Transverse colon (tissue), 4 donors: ENCODE measurements around the gene ST8SIA1.

Experiments
- POLR2AphosphoS5 ChIP-seq, 3 donors: sonication (generic); formaldehyde crosslinking; IDR thresholded peaks; one replicate each; pipeline ENCODE4 v1.6.1; 2016; ENCODE audit warnings: antibody characterized with exemption in 3 of 3
- TF ChIP-seq, protein P1 (sequence below), 5 experiments: fragments of 200-600 bp in 3 of 5; fragments of 450-650 bp in 2 of 5; sonication (generic) in 3 of 5; IDR thresholded peaks; 1 replicate in 2 of 5; 2 replicates in 3 of 5; pipeline ENCODE4 v1.5.1; 2016 to 2017; ENCODE audit warnings: antibody characterized with exemption in 5 of 5, inconsistent platforms in 3 of 5, mild to moderate bottlenecking in 2 of 5, moderate library complexity in 1 of 5

DNA sequence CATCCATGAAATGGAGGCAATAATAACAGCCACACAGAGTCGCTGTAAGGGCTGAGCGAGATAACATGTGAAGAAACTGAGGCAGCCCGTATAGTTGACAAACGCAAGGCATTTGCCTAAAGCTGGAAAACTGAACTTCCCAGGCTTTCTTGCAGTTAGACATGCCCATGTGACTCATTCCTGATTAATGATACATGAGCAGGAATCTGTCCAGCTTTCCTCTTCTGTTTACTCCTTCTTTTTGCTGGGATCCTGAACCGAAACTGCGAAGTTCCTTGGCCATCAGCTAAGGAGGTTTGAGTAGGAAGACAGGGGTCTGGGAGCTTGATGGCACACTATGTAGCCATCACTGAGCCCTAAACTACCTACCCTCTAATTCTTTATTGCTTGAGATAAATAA, 52.2 kb downstream of the ST8SIA1 start:
- TF ChIP-seq, protein P1, sequence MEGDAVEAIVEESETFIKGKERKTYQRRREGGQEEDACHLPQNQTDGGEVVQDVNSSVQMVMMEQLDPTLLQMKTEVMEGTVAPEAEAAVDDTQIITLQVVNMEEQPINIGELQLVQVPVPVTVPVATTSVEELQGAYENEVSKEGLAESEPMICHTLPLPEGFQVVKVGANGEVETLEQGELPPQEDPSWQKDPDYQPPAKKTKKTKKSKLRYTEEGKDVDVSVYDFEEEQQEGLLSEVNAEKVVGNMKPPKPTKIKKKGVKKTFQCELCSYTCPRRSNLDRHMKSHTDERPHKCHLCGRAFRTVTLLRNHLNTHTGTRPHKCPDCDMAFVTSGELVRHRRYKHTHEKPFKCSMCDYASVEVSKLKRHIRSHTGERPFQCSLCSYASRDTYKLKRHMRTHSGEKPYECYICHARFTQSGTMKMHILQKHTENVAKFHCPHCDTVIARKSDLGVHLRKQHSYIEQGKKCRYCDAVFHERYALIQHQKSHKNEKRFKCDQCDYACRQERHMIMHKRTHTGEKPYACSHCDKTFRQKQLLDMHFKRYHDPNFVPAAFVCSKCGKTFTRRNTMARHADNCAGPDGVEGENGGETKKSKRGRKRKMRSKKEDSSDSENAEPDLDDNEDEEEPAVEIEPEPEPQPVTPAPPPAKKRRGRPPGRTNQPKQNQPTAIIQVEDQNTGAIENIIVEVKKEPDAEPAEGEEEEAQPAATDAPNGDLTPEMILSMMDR (IDR thresholded peaks at IDR 0.05), result no peak
- no peak for TF ChIP-seq POLR2AphosphoS5 (IDR thresholded peaks at IDR 0.05)
